ENCODE results near the gene RNF17.

Gene RNF17

GRCh38 chr13:24899601-24900000, 135.6 kb downstream of the RNF17 start:
- no peak for DNase-seq

GRCh38 chr13:24900507-24900906, 136.5 kb downstream of the RNF17 start:
- no peak for DNase-seq

- DNase-seq = no peak
Observed at GRCh38 chr13:24905242-24905641, 141.3 kb downstream of the RNF17 start.

- DNase-seq = no peak
Observed at GRCh38 chr13:24906268-24906667, 142.3 kb downstream of the RNF17 start.

- no peak for DNase-seq
Observed at GRCh38 chr13:24910502-24911132, 146.6 kb downstream of the RNF17 start.

GRCh38 chr13:24911133-24911908, 147.4 kb downstream of the RNF17 start:
- DNase-seq = no peak

- no peak for DNase-seq
Observed at GRCh38 chr13:24916464-24916863, 152.5 kb downstream of the RNF17 start.

GRCh38 chr13:24921003-24921402, 157.0 kb downstream of the RNF17 start:
- no peak for DNase-seq

- DNase-seq = no peak
Observed at GRCh38 chr13:24921881-24922280, 157.9 kb downstream of the RNF17 start.

GRCh38 chr13:24922387-24922744, 158.4 kb downstream of the RNF17 start:
- no peak for DNase-seq

- DNase-seq = peak; percentile 41
Observed at GRCh38 chr13:24922745-24923591, 159.0 kb downstream of the RNF17 start.

- no peak for DNase-seq
Observed at GRCh38 chr13:24925318-24926231, 161.6 kb downstream of the RNF17 start.

- no peak for DNase-seq
Observed at GRCh38 chr13:24927810-24928404, 163.9 kb downstream of the RNF17 start.

GRCh38 chr13:24929196-24929595, 165.2 kb downstream of the RNF17 start:
- no peak for DNase-seq

Measured in NCI-H2029 treated with DMSO at 0.1 percent for 48 hours (cell line).